SU-DHL-6 (cell line): Measurements from ENCODE around the gene RNGTT.

Experiments used
- H2AFZ ChIP-seq: fragments of 200-600 bp; sonication (generic); 2 replicates; pipeline ENCODE4 v1.6.1; 2014; ENCODE audit warnings: low read depth, mild to moderate bottlenecking, moderate library complexity, mixed read lengths, antibody characterized with exemption, low read length; ENCODE audit not compliant: severe bottlenecking
- H3F3A ChIP-seq: fragments of 200-600 bp; shearing (Covaris generic); 2 replicates; pipeline ENCODE4 v1.6.0; 2016; ENCODE audit warnings: antibody characterized with exemption, mild to moderate bottlenecking; ENCODE audit not compliant: insufficient read depth
- H3K27ac ChIP-seq: fragments of 200-600 bp; sonication (generic); 2 replicates; pipeline ENCODE4 v1.5.1; 2016; ENCODE audit warnings: low read depth, mild to moderate bottlenecking, low read length, moderate library complexity, mixed read lengths
- H3K27me3 ChIP-seq: fragments of 200-600 bp; sonication (generic), shearing (Covaris generic); 2 replicates; pipeline ENCODE4 v1.6.0; 2014; ENCODE audit warnings: mild to moderate bottlenecking, low read length
- H3K36me3 ChIP-seq: fragments of 200-600 bp; sonication (generic); 2 replicates; pipeline ENCODE4 v1.6.1; 2014; ENCODE audit warnings: mild to moderate bottlenecking, low read length, mixed read lengths
- H3K4me2 ChIP-seq: fragments of 300-600, 200-600 bp; shearing (Covaris generic), sonication (generic); 2 replicates; pipeline ENCODE4 v1.6.0; 2014; ENCODE audit warnings: low read length, low read depth, mild to moderate bottlenecking; ENCODE audit not compliant: poor library complexity, severe bottlenecking
- H3K4me3 ChIP-seq: fragments of 200-600 bp; sonication (generic); 2 replicates; pipeline ENCODE4 v1.5.1; 2014; ENCODE audit warnings: antibody characterized with exemption, low read length, mild to moderate bottlenecking, mixed read lengths; ENCODE audit not compliant: insufficient read depth, poor library complexity, severe bottlenecking
- H3K79me2 ChIP-seq: fragments of 200-600 bp; sonication (generic); 2 replicates; pipeline ENCODE4 v1.6.1; 2014; ENCODE audit warnings: mild to moderate bottlenecking, low read length, moderate library complexity; ENCODE audit not compliant: insufficient read depth
- H3K9ac ChIP-seq: fragments of 200-600 bp; sonication (generic); 2 replicates; pipeline ENCODE4 v1.7.0; 2014; ENCODE audit warnings: mild to moderate bottlenecking, low read length
- H3K9me2 ChIP-seq: fragments of 200-600 bp; sonication (generic); replicated peaks from 2 replicates; pipeline ENCODE4 v1.6.1; 2014; ENCODE audit warnings: low read length; ENCODE audit not compliant: insufficient read depth
- H3K9me3 ChIP-seq: fragments of 200-600 bp; sonication (generic); 2 replicates; pipeline ENCODE4 v1.6.1; 2014; ENCODE audit warnings: low read length, mixed read lengths; ENCODE audit not compliant: insufficient read depth
- H4K20me1 ChIP-seq: fragments of 200-600 bp; sonication (generic); 2 replicates; pipeline ENCODE4 v1.6.1; 2014; ENCODE audit warnings: low read depth, mild to moderate bottlenecking, antibody characterized with exemption, low read length, moderate library complexity, mixed read lengths
- EZH2phosphoT487 ChIP-seq: fragments of 200-600 bp; sonication (generic), shearing (Covaris generic); conservative IDR thresholded peaks from 2 replicates; pipeline ENCODE4 v1.6.1; 2018; ENCODE audit warnings: mild to moderate bottlenecking, antibody characterized with exemption, low read length, moderate library complexity, mixed read lengths
- TF ChIP-seq, protein P1 (sequence below): fragments of 200-600 bp; sonication (generic); IDR thresholded peaks from one replicate; pipeline ENCODE4 v1.5.1; 2017; ENCODE audit warnings: antibody characterized with exemption, mild to moderate bottlenecking, low read length, moderate library complexity; ENCODE audit not compliant: insufficient read depth, poor library complexity, severe bottlenecking

RNGTT gene

GRCh38 chr6:88867841-88868731, 95.3 kb downstream of the RNGTT start:
- no peaks in the 10 kb centered on the region for H3K9me3 ChIP-seq
- H3K4me3 ChIP-seq, result no peak overlapping the region
- no peaks in the 10 kb centered on the region for H3K36me3 ChIP-seq
- H3F3A ChIP-seq, result peaks cover 9% of the 10 kb centered on the region; the same call in 1 of the 2 replicates
- TF ChIP-seq, protein P1, sequence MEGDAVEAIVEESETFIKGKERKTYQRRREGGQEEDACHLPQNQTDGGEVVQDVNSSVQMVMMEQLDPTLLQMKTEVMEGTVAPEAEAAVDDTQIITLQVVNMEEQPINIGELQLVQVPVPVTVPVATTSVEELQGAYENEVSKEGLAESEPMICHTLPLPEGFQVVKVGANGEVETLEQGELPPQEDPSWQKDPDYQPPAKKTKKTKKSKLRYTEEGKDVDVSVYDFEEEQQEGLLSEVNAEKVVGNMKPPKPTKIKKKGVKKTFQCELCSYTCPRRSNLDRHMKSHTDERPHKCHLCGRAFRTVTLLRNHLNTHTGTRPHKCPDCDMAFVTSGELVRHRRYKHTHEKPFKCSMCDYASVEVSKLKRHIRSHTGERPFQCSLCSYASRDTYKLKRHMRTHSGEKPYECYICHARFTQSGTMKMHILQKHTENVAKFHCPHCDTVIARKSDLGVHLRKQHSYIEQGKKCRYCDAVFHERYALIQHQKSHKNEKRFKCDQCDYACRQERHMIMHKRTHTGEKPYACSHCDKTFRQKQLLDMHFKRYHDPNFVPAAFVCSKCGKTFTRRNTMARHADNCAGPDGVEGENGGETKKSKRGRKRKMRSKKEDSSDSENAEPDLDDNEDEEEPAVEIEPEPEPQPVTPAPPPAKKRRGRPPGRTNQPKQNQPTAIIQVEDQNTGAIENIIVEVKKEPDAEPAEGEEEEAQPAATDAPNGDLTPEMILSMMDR, result no peak
- no peak for TF ChIP-seq EZH2phosphoT487
- no peaks in the 10 kb centered on the region; the same call in 1 of the 2 replicates for H3K79me2 ChIP-seq
- no peak overlapping the region for H3K9ac ChIP-seq
- no peak overlapping the region for H3K4me2 ChIP-seq
- no peaks in the 10 kb centered on the region for H3K27me3 ChIP-seq
- no peaks in the 10 kb centered on the region for H4K20me1 ChIP-seq
- H3K9me2 ChIP-seq, result no peaks in the 10 kb centered on the region
- no peak overlapping the region for H3K27ac ChIP-seq
- no peak overlapping the region for H2AFZ ChIP-seq

DNA sequence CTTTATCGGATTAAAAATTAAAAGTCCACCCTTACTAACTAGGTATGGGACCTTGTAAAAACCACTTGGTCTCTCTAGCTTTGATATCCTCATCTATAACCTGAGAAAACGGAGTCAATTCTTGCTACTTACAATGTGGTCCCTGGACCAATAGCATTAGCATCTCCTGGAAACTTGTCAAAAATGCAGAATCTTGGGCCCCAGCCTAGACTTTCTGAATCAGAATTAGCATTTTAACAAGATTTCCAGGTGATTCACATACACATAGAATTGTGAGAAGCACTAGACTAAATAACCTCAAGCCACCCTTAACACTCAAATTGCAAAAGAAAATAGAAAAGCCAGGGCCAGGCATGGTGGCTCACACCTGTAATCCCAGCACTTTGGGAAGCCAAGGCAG, 96.6 kb downstream of the RNGTT start:
- Histone ChIP-seq H3K36me3 (0 out of 2 replicates have a peak, but pooled peaks cover 2% of the 10 kb centered on the region), H3K9ac (no peak overlapping the region), H3K9me2 (no peaks in the 10 kb centered on the region), H3K4me3 (no peak overlapping the region), H3K4me2 (no peak overlapping the region), H4K20me1 (no peaks in the 10 kb centered on the region), H3K79me2 (no peaks in the 10 kb centered on the region; the same call in 1 of the 2 replicates), H2AFZ (no peak overlapping the region), H3F3A (peaks cover 8% of the 10 kb centered on the region; the same call in 1 of the 2 replicates), H3K9me3 (no peaks in the 10 kb centered on the region), H3K27me3 (no peaks in the 10 kb centered on the region), H3K27ac (no peak overlapping the region)
- TF ChIP-seq, protein P1, result no peak

DNA sequence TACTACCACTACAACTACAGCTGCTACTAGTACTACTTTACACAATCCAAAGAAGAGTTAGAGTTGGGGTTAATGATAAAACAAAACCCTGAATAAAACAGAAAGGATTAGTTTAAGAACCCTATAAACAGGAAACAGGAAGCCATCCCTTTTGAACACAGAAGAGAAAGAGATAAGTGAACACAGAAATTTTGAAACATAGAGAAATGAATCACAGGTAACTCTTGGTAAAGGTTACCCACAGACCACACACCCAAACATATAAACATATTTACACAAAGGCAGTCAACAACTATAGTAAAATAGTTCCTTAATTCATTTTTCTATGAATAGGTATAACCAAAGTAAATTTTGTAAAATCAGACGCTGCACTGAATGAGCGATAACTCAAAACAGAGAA, 98.1 kb downstream of the RNGTT start:
- no peak overlapping the region for H2AFZ ChIP-seq
- no peak overlapping the region for H3K9ac ChIP-seq
- no peaks in the 10 kb centered on the region for H3F3A ChIP-seq
- TF ChIP-seq, protein P1, result no peak
- TF ChIP-seq EZH2phosphoT487, result no peak
- H3K36me3 ChIP-seq, result 0 out of 2 replicates have a peak, but pooled peaks cover 2% of the 10 kb centered on the region
- no peaks in the 10 kb centered on the region; the same call in 1 of the 2 replicates for H3K79me2 ChIP-seq
- no peak overlapping the region for H3K4me2 ChIP-seq
- H4K20me1 ChIP-seq, result no peaks in the 10 kb centered on the region
- H3K9me3 ChIP-seq, result no peaks in the 10 kb centered on the region
- no peak overlapping the region for H3K27ac ChIP-seq
- H3K27me3 ChIP-seq, result no peaks in the 10 kb centered on the region
- H3K9me2 ChIP-seq, result no peaks in the 10 kb centered on the region
- H3K4me3 ChIP-seq, result no peak overlapping the region
